Measurements from ENCODE around the gene HSH2D.

HSH2D gene

GRCh38 chr19:16121141-16121540, 22.3 kb upstream of the HSH2D start:
- DNase-seq = no peak

- no peak for DNase-seq
Observed at GRCh38 chr19:16121967-16122366, 21.5 kb upstream of the HSH2D start.

DNA sequence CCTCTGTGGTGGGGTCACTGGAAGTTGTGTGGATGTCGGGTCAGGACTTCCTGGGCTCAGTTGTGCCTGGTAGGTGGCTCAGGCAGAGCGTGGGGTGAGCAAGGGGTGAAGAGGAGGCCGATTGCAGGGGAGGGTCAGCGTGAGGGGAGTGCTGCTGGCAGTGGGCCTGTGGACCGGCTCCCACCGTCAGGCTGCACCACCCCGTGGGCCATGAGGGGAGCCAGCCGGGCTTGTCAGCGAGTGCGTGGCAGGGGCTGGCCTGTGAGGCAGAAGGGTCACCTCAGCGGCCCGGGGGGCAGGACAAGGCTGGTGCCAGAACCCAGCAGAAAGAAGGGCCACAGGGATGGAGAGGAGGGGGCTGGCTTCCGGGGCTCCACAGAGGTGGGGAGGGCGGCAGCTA, 18.5 kb upstream of the HSH2D start:
- no peak for DNase-seq

DNA sequence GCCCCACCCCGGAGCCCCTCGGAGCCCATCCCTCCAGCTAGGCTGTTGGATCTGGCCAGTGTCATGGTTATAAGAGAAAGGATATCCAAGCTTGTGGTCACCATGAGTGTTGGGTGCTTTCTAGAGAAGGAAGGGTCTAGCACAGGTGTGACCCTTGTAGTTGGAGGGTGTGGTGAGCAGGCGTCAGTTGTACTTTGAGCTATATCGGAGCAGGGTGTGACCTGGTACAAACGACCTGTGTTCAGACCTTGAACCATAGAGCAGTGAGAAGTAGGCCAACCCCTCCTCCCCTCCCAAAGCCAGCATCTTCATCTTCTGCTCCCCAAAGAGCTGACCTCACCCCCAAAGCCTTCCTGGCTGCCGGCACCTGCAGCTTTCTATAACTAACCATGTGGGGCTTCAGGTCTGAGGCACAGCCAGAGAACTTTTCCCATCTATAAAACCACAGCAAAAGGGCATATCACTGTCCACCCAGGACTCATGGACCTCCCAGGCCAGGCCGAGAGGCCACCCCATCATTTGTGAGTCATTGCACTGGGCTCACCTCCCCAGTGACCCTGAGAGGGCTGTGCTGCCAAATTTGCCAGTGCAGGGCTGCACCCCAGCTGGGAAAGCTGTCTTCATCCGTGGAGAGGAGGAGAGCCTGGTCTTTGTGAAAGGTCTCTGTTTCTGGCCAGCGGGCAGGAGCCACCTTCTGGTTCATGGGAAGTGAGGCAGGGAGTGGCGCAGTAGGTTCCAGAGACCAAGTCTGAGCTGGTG, 17.6 kb upstream of the HSH2D start:
- DNase-seq = no peak

- DNase-seq = no peak
Observed at GRCh38 chr19:16127080-16127479, 16.4 kb upstream of the HSH2D start.

DNA sequence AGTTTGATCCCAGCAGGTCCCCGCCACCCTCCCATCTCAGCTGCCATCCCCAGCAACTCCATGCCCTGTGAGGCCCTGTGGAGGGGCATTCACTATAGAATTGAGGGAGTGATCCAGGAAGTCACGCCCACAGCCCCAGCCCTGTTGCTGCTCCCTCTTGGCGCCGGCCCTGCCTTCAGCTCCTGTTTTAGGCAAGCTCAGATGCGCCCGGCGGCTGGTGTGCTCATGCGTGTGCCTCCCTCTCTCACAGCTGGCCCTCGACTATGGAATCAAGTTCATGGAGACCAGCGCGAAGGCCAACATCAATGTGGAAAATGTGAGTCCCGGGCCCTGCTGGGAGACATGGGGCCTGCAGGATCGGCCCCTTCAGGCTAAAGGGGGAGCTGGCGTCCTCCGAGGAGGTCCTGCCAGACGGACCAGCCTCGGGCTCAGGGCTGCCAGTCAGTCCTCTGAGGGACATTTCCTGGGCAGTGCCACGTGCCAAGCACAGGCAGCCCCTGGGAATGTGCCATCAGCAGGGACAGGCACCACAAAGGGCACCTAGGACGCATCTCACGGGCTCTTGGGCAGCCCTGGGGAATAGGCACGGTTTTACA, 15.6 kb upstream of the HSH2D start:
- no peak for DNase-seq

- no peak for DNase-seq
Observed at GRCh38 chr19:16131648-16132047, 11.8 kb upstream of the HSH2D start.

DNA sequence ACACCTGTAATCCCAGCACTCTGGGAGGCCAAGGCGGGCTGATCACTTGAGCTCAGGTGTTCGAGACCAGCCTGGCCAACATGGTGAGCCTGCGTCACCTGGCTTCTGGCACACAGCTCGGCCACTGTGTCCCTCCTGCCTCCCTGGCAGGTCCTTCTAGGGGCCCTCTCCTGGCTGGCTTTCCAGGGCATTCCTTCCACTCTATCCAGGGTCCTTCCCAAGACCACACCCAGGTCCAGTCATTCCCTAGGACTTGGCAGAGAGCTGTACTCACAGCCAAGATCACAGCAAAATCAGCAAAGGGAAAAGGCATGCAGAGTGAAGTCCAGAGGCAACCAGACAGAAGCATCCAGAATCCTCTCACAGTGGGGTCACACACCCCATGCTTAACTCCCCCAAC, 9.7 kb upstream of the HSH2D start:
- DNase-seq = no peak

DNA sequence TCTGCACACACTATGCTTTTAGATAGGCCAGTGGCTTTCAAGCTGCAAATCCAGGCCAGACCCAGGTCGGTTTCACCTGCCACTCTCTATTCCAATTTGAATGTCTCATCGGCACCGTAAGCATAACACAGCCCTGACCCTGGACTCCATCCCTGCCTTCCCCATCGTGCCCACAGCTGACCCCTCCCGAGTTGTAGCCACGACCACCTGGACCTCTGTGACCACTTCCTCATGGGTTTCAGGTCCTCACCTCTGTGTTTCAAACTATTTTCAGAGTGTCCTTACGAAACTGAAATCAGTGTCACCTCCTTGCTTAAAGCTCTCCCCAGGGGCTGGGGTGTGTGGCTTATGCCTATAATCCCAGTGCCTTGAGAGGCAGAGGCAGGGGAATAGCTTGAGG, 9.0 kb upstream of the HSH2D start:
- DNase-seq = no peak

DNA sequence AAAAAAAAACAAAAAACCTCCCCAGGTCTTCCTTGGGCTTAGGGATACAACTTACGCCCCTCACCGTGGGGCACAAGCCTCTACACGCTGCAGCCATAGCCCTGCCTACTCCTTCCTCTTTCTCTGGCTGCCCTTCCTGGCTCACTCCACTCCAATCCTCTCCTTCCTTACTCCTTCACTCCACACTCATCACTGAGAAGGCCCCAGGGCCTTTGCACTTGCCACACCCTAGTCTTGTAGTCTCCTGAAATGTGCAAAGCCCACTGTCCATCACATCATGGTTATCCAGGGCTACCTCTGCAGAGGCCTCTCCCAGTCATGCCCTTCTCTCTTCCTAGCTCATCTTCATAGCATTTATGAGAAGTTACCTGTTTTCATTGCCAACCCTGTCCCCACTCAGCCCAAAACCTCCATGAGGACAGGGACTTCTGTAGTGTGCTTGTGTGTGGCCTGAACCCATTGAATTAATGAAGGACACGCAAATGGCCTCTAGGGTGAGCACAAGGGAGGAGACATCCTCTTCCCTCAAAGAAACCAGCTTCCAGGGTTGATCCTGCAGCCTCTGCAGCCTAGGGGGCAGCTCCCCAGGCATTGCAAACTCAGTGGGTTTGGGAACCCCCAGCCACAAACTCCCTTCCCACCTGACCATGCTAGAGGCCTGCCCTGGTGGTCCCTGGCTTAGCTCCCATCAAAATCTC, 7.9 kb upstream of the HSH2D start:
- DNase-seq = no peak

GRCh38 chr19:16136185-16136999, 7.1 kb upstream of the HSH2D start:
- no peak for DNase-seq

GRCh38 chr19:16139752-16140151, 3.7 kb upstream of the HSH2D start:
- DNase-seq = no peak

GRCh38 chr19:16141043-16141442, 2.4 kb upstream of the HSH2D start:
- DNase-seq = no peak

GRCh38 chr19:16142032-16142580, 1.4 kb upstream of the HSH2D start:
- no peak for DNase-seq

GRCh38 chr19:16144216-16144581, 714 bp downstream of the HSH2D start:
- DNase-seq = no peak

- DNase-seq = no peak
Observed at GRCh38 chr19:16146112-16146511, 2.6 kb downstream of the HSH2D start.

- no peak for DNase-seq
Observed at GRCh38 chr19:16148443-16149229, 5.2 kb downstream of the HSH2D start.

DNA sequence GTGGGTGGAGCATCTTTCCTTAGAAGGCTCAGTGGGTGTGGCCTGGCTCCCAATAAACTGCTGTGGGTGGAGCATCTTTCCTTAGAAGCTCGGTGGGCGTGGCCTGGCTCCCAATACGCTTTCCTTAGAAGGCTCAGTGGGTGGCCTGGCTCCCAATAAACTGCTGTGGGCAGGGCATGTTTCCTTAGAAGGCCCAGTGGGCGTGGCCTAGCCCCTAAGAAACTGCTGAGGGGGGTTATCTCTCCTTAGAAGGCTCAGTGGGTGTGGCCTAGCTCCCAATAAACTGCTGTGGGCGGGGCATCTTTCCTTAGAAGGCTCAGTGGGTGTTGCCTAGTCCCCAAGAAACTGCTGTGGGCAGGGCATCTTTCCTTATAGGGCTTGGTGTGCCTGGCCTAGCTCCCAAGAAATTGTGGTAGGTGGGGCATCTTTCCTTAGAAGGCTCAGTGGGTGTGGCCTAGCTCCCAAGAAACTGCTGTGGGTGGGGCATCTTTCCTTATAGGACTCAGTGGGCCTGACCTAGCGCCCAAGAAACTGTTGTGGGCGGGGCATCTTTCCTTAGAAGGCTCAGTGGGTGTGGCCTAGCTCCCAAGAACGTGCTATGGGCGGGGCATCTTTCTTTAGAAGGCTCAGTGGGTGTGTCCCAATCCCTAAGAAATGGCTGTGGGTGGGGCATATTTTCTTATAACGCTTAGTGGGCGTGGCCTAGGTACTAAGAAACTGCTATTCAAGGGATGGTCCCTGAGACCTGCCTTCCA, 10.3 kb downstream of the HSH2D start:
- DNase-seq = no peak

DNA sequence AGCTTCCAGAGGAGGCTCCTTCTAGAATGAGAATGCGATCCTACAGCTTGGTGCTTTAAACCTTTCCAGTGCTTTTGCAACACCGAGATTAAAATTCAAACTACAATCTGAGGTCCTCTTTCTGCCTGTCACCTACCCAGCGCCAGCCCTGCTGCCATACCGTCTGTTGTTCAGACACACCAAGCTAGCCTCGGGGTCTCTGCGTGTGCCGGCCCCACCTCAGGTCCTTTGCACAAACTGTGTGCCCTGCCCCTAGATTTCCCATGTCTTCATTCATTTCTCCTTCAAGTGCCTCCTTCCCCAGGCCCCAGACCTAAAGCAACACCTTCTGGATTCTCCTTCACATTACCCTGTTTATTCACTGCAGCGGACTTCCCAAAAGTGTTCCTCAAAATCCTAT, 11.1 kb downstream of the HSH2D start:
- DNase-seq = no peak

GRCh38 chr19:16155128-16155527, 11.6 kb downstream of the HSH2D start:
- DNase-seq = no peak

DNA sequence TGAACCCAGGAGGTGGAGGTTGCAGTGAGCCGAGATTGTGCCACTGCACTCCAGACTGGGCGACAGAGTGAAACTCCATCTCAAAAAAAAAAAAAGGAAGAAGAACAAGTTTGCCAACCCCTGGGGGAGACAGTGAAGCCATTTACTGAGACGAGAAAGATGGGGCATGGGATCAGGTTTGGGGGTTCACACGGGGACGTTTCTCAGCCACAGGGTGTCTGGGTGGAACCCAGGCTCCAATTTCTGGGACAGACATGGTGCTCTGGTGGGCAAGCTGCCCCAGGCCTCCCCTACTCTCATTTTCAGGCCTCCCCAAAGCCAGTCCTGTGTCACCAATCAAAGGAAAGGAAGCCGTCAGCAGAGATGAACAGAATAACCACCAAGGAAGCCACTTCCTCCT, 13.4 kb downstream of the HSH2D start:
- no peak for DNase-seq

DNA sequence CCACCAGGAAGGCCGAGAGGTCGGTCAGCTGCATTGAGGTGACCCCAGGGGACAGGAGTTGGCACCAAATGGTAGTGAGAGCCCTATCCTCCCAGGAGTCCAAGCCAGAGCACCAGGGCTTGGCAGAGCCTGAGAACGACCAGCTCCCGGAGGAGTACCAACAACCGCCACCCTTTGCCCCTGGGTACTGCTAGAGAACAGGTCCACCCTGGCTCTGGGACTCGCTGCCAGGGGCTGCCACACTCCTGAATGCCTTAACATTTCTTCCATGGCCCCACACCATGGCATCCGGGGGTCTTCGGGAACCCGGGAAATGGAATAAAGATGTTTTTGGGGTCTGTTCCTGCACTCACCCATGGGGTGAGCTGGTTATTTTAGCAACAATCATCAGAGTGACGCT, 14.1 kb downstream of the HSH2D start:
- DNase-seq = no peak
